NCI-H1930 (cell line): ENCODE results near the gene ZNG1F.
"Not testable (repeated sequence)": the region's sequence is repeated elsewhere in the genome, so short reads cannot be mapped to it uniquely, and the experiment has no call there.

Source experiments
- DNase-seq, 2 experiments: peaks; one replicate each; lab custom pipeline; 2025; lab: John Stamatoyannopoulos, UW

Gene ZNG1F

GRCh38 chr9:41123396-41123795 is 65.7 kb downstream of the ZNG1F start:
- DNase-seq = not testable (repeated sequence)

DNA sequence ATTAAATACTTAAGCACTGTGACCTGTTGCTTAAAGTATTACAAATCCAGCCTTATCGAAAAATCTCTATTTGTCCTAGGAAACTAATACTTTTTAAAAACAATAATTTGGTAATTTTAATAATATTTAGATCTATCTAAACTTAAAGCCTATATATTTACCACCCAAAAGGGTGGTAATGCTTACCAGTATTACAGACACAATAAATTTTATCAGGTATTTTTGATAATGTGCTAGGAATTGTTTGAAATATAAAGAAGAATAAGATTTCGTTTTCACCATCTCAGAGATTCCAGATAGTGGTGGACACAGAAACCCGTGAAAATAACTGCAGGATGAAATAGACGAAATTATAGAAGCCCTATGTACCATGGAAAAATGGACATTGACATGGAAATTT is 68.4 kb downstream of the ZNG1F start:
- DNase-seq = not testable (repeated sequence)

DNA sequence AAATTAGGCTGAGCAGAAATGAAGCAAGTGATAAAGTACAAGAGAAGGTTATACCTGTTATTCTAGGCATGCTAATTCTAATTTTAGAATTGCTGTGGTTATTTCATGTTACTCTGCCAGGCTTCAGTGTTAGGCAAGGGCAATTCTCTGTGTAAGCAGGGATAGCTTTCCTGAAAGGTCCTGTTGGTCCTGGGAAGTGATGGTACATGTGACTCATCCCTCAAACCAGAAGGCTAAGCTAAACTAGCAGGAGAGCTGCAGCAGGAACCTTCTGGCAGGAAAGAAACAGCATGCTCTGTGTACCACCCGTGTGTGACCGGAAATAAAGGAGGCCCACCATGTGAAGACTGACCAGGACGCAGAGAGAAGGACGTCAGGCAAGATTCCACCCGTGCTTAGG is 69.4 kb downstream of the ZNG1F start:
- DNase-seq = not testable (repeated sequence)

- not testable (repeated sequence) for DNase-seq
These were observed 69.8 kb downstream of the ZNG1F start for GRCh38 chr9:41119311-41119710.

- not testable (repeated sequence) for DNase-seq
These were observed 75.8 kb downstream of the ZNG1F start for GRCh38 chr9:41113348-41113747.

DNA sequence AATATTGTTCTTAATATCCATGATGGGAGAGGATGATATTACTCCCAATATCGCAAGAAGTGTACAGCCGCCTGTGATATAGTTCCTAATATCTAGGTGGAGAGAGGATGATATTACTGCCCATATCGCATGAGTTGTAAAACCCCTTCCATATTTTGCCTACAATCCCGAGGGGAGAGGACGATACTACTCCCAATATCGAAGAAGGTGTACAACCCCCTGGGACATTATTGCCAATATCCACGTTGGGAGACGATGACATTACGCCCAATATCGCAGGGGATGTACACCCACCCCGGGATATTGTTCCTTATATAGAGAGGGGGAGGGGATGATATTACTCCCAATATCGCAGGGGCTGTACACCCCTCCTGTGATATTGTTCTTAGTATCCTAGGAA is 77.7 kb downstream of the ZNG1F start:
- DNase-seq = not testable (repeated sequence)

DNA sequence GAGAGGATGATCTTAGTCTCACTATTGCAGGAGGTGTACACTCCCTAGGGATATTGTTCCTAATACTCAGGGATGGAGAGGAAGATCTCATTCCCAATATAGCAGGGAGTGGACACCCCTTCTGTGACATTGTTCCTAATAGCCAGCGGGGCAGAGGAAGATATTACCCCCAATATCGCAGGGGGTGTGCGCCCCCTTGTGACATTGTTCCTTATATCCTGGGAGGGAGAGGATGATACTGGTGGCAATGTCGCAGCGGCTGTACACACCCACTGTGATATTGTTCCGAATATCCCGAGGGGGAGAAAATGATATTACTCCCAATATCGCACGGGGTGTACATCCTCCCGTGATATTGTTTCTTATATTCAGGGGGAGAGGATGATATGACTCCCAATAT is 78.2 kb downstream of the ZNG1F start:
- DNase-seq = not testable (repeated sequence)

DNA sequence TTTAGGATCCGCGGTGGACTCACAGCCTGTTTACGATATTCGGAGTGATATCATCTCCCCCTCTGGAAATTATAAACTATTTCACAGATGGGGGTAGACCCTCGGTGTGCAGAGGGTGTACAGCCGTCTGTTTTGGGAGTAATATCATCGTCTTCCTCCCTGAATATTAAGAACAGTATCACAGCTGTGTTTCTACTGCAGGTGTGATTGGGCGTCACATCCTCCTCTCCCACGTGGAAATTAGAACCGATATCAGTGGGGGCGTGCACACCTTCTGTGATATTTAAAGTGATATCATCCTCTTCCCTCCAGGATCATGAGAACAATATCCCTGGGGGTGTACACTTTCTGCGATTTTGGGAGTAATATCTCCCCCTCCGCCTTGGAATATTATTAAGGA is 79.9 kb downstream of the ZNG1F start:
- not testable (repeated sequence) for DNase-seq

DNA sequence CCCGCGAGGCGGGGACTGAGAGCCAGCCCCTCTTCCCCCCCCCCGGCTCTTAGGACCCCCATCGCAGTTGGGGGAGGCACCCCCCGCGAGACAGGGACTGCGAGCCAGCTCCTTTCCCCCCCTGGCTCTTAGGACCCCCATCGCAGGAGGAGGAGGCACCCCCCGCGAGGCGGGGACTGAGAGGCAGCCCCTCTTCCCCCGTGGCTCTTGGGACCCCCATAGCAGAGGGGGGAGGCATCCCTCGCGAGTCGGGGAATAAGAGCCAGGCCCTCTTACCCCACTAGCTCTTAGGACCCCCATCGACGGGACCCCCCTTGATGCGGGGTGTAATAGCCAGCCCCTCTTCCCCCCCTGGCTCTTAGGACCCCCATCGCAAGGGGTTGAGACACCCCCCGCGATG is 80.3 kb downstream of the ZNG1F start:
- DNase-seq = not testable (repeated sequence)

DNA sequence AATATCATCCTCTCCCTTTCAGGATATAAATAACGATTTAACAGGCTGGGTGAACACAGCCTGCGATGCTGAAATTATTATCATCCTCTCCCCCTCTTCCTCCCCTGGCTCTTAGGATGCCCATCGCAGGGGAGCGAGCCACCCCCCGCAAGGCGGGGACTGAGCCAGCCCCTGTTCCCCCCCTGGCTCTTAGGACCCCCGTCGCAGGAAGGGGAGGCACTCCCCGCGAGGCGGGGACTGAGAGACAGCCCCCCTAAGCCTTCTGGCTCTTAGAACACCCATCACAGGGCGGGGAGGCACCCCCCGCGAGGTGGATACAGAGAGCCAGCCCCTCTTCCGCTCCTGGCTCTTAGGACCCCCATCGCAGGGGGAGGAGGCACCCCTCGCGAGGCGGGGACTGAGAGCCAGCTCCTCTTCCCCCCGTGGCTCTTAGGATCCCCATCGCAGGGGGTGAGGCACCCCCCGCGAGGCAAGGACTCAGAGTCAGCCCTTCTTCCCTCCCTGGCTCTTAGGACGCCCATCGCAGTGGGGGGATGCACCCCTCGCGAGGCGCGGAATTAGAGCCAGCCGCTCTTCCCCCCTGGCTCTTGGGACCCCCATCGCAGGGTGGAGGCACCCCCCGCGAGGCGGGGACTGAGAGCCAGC is 82.5 kb downstream of the ZNG1F start:
- DNase-seq = not testable (repeated sequence)

- DNase-seq = not testable (repeated sequence)
These were observed 83.4 kb downstream of the ZNG1F start for GRCh38 chr9:41105557-41106253.

GRCh38 chr9:41104542-41104941 is 84.6 kb downstream of the ZNG1F start:
- not testable (repeated sequence) for DNase-seq

GRCh38 chr9:41100508-41100907 is 88.6 kb downstream of the ZNG1F start:
- not testable (repeated sequence) for DNase-seq

- DNase-seq = not testable (repeated sequence)
These were observed 90.4 kb downstream of the ZNG1F start for GRCh38 chr9:41098759-41099158.

DNA sequence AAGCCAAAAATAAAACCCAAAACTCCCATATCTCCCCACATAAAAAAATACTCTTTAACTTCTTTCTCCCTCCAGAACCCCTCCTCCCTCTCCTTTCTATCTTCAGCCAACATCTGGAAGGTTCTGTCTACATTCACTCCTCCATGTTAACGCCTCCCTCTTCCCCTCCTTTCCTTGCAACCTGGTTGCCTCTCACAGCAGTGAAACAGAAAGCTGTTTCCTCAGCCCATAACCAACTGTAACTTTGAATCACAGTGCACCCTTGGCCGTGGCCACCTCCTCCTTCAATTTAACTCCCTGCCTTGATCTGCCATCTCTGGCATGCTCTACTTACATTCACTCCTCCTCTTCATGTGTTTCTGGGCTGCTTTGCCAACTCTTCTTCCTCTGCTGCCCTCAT is 94.1 kb downstream of the ZNG1F start:
- DNase-seq = not testable (repeated sequence)

- DNase-seq = not testable (repeated sequence)
These were observed 94.9 kb downstream of the ZNG1F start for GRCh38 chr9:41094010-41094773.

GRCh38 chr9:41090922-41091321 is 98.2 kb downstream of the ZNG1F start:
- DNase-seq = not testable (repeated sequence)

GRCh38 chr9:41090386-41090785 is 98.7 kb downstream of the ZNG1F start:
- not testable (repeated sequence) for DNase-seq

DNA sequence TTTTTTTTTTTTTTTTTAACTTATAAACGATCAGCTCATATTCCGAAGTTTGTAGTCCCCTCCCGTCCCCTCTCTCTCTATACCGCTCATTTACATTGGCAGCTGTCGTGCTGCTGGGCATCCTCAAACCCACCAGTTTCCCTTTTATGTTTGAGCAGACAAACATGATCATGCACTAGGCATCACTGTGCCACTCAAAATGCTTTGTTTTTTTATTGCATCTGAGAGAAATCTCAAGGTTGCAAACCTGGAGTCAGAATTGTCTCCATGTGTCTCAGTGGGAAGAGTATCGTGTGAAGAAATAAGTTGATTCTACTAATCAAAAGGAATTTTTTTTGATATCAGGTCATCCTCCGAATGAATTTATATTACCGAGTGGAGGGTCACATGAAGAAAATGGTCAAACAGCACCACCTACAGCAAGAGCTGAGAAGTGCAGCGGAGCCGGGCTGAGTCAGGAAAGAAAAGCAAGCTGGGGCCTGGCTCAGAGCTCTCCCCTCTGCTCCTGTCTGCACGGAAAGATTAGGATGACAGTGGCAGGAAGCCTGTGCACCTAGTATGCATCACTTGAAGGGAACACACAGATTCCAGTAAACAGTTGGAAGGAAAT is 100.6 kb downstream of the ZNG1F start:
- DNase-seq = not testable (repeated sequence)

DNA sequence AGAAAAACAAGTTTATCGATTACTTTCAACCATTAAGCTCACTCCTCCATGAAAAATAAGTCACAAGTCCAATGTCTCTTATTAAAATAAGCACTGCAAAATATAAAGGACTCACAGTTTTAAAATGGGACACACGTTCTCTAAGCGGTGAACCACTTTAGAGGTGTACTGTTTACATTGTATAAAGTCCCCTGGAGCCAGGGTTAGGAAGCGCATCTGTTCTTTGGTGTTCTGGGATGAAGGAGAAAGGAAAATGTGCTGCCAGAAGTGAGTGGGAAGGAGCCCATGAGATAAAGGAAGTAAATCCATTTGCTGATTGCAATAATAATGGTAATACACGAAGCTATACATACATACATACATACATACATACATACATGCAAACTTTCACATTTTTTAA is 101.2 kb downstream of the ZNG1F start:
- not testable (repeated sequence) for DNase-seq

GRCh38 chr9:41087157-41087780 is 101.8 kb downstream of the ZNG1F start:
- DNase-seq = not testable (repeated sequence)

GRCh38 chr9:41086685-41087084 is 102.4 kb downstream of the ZNG1F start:
- DNase-seq = not testable (repeated sequence)
